GM18508 (cell line): ENCODE measurements around the gene DPYSL3.
A peak's percentile ranks its signal among the peaks of the same experiment; 100 is the strongest.

Experiments
- ATAC-seq: cut with Tn5 transposase; IDR thresholded peaks from one replicate; pipeline ENCODE4 v1.9.1; 2021; ENCODE audit warnings: moderate number of reproducible peaks; ENCODE audit not compliant: insufficient read depth, unreplicated experiment

The DPYSL3 gene

GRCh38 chr5:147517383-147517782, 7.5 kb upstream of the DPYSL3 start:
- no peak for ATAC-seq

GRCh38 chr5:147515269-147515668, 5.4 kb upstream of the DPYSL3 start:
- no peak for ATAC-seq

- no peak for ATAC-seq
These were observed 3.0 kb upstream of the DPYSL3 start for GRCh38 chr5:147512659-147513379.

GRCh38 chr5:147510885-147511284, 1.0 kb upstream of the DPYSL3 start:
- ATAC-seq: no peak

- no peak for ATAC-seq
These were observed 693 bp downstream of the DPYSL3 start for GRCh38 chr5:147509041-147509709.

- no peak for ATAC-seq
These were observed 1.2 kb downstream of the DPYSL3 start for GRCh38 chr5:147508711-147509040.

- no peak for ATAC-seq
These were observed 2.3 kb downstream of the DPYSL3 start for GRCh38 chr5:147507480-147508126.

GRCh38 chr5:147504535-147504934, 5.3 kb downstream of the DPYSL3 start:
- ATAC-seq: no peak

GRCh38 chr5:147504011-147504410, 5.9 kb downstream of the DPYSL3 start:
- ATAC-seq: no peak

GRCh38 chr5:147490989-147491388, 18.9 kb downstream of the DPYSL3 start:
- no peak for ATAC-seq

GRCh38 chr5:147487031-147487750, 22.7 kb downstream of the DPYSL3 start:
- ATAC-seq: no peak

GRCh38 chr5:147485814-147486213, 24.1 kb downstream of the DPYSL3 start:
- ATAC-seq: no peak

GRCh38 chr5:147485046-147485445, 24.8 kb downstream of the DPYSL3 start:
- ATAC-seq: no peak

- ATAC-seq: no peak
These were observed 25.2 kb downstream of the DPYSL3 start for GRCh38 chr5:147484708-147485020.

GRCh38 chr5:147483961-147484707, 25.7 kb downstream of the DPYSL3 start:
- ATAC-seq: no peak

- ATAC-seq: no peak
These were observed 26.6 kb downstream of the DPYSL3 start for GRCh38 chr5:147483188-147483790.

- no peak for ATAC-seq
These were observed 27.1 kb downstream of the DPYSL3 start for GRCh38 chr5:147482706-147483180.

- peak; percentile 93 for ATAC-seq
These were observed 27.8 kb downstream of the DPYSL3 start for GRCh38 chr5:147481874-147482705.

- ATAC-seq: no peak
These were observed 28.5 kb downstream of the DPYSL3 start for GRCh38 chr5:147481376-147481775.
